Measurements from ENCODE around the gene KIF26B.

KIF26B gene

DNA sequence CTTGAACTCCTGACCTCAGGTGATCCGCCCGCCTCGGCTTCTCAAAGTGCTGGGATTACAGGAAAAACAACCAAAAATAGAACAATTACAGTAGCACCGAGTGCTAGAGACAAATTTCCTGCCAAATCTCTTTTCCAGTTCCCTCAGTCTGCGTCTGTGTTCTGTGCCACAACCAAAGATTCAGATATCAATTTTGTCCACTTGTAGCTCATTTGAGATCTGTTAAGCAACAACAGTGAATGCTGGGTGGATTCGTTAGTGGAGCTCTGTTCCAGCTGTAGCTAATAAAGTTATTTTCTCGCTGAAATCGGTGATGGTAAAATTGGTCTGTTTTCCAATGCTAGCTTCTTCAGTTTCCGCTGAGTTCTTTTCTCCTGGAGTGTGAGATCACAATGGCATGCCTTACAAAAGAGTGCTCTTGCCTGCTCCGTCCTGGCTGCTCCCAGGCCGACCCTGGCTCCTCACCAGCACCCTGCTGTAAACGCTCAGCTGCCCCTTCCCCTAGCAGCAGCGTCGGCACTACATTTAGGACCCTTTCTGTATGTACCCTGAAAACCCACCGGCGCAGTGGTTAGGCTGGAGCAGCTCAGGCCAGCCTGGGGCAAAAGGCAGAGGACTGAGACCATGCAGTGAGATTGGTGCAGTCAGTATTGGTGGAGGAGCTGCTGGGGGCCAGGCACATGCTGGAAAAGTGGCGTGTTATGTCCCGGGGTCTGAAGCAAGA is 395.4 kb downstream of the KIF26B start:
- TF ChIP-seq, protein P1, sequence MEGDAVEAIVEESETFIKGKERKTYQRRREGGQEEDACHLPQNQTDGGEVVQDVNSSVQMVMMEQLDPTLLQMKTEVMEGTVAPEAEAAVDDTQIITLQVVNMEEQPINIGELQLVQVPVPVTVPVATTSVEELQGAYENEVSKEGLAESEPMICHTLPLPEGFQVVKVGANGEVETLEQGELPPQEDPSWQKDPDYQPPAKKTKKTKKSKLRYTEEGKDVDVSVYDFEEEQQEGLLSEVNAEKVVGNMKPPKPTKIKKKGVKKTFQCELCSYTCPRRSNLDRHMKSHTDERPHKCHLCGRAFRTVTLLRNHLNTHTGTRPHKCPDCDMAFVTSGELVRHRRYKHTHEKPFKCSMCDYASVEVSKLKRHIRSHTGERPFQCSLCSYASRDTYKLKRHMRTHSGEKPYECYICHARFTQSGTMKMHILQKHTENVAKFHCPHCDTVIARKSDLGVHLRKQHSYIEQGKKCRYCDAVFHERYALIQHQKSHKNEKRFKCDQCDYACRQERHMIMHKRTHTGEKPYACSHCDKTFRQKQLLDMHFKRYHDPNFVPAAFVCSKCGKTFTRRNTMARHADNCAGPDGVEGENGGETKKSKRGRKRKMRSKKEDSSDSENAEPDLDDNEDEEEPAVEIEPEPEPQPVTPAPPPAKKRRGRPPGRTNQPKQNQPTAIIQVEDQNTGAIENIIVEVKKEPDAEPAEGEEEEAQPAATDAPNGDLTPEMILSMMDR (IDR thresholded peaks at IDR 0.05; ENCODE audit: borderline replicate concordance, control extremely low read depth, extremely low read depth, insufficient read depth, missing control alignments), result no peak
- in situ Hi-C loops (cut with MboI; ENCODE audit: low sequenced_read_pairs, unreplicated experiment), result no loop called here
- no peak for DNase-seq (ENCODE audit: low spot score)

- in situ Hi-C loops (cut with MboI; ENCODE audit: low sequenced_read_pairs, unreplicated experiment), result no loop called here
- no peak for DNase-seq (ENCODE audit: low spot score)
- TF ChIP-seq, protein P1 (IDR thresholded peaks at IDR 0.05; ENCODE audit: borderline replicate concordance, control extremely low read depth, extremely low read depth, insufficient read depth, missing control alignments), result no peak
These were observed 395.9 kb downstream of the KIF26B start for GRCh38 chr1:245550720-245551043.

- in situ Hi-C loops (cut with MboI; ENCODE audit: low sequenced_read_pairs, unreplicated experiment), result no loop called here
- no peak for DNase-seq (ENCODE audit: low spot score)
- TF ChIP-seq, protein P1 (IDR thresholded peaks at IDR 0.05; ENCODE audit: borderline replicate concordance, control extremely low read depth, extremely low read depth, insufficient read depth, missing control alignments), result no peak
These were observed 396.8 kb downstream of the KIF26B start for GRCh38 chr1:245551536-245551935.

DNA sequence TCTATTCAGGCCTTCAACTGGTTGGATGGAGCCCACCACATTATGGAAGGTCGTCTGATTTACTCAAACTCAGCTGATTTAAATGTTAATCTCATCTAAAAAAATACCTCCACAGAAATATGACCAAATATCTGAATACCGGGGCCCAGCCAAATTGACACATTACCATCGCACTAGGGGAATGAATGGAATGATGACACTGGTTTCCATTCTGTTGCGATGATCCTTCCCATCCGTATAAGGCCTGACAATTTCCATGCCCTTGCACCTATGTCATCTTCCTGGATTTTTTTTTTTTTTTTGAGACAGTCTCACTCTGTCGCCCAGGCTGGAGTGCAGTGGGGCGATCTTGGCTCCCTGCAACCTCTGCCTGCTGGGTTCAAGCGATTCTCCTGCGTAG is 397.5 kb downstream of the KIF26B start:
- in situ Hi-C loops (cut with MboI; ENCODE audit: low sequenced_read_pairs, unreplicated experiment), result no loop called here

GRCh38 chr1:245556057-245556456 is 401.3 kb downstream of the KIF26B start:
- DNase-seq (ENCODE audit: low spot score), result no peak
- TF ChIP-seq, protein P1 (IDR thresholded peaks at IDR 0.05; ENCODE audit: borderline replicate concordance, control extremely low read depth, extremely low read depth, insufficient read depth, missing control alignments), result no peak
- in situ Hi-C loops (cut with MboI; ENCODE audit: low sequenced_read_pairs, unreplicated experiment), result no loop called here

More for the DNA sequence above, 397.5 kb downstream of the KIF26B start:
- TF ChIP-seq, protein P1 (IDR thresholded peaks at IDR 0.05; ENCODE audit: borderline replicate concordance, control extremely low read depth, extremely low read depth, insufficient read depth, missing control alignments), result no peak
- DNase-seq (ENCODE audit: low spot score), result no peak

- TF ChIP-seq, protein P1 (IDR thresholded peaks at IDR 0.05; ENCODE audit: borderline replicate concordance, control extremely low read depth, extremely low read depth, insufficient read depth, missing control alignments), result no peak
- in situ Hi-C loops (cut with MboI; ENCODE audit: low sequenced_read_pairs, unreplicated experiment), result no loop called here
- DNase-seq (ENCODE audit: low spot score), result no peak
These were observed 403.3 kb downstream of the KIF26B start for GRCh38 chr1:245558069-245558468.

Measured in GM13976 (cell line).